Endothelial cell of umbilical vein (primary cell): Measurements from ENCODE around the gene TNFRSF8. TPM values are rescaled to one million over a fixed set of nuclear protein-coding genes. Genes with fewer than 3 reads are reported as not detected.

ENCODE experiments used
- BruUV-seq: library from RNA; stranded (reverse); fragments of 400-500 nt; replicated peaks from 2 replicates; lab custom pipeline; 2021; lab: Mats Ljungman, UMichigan
- CTCF ChIA-PET: fragments of 300-600, 350-600 bp; sonication (Branson Sonifier 250); formaldehyde crosslinking; loops from one replicate; lab custom pipeline; 2021; ENCODE audit warnings: antibody characterized with exemption, inconsistent platforms; lab: Charles Lee
- POLR2A ChIA-PET: fragments of 300-600, 350-600 bp; sonication (Branson Sonifier 250); formaldehyde crosslinking; loops from one replicate; lab custom pipeline; 2021; ENCODE audit warnings: antibody characterized with exemption, inconsistent platforms; lab: Charles Lee
- DNase-seq: peaks from one replicate; pipeline ENCODE4 v3.0.0-alpha.2; 2011; ENCODE audit warnings: low read depth, low spot score
- FAIRE-seq: peaks from 2 replicates; lab custom pipeline; 2011; peaks lifted over from hg19 to GRCh38; lab: Jason Lieb, UNC
- H2AFZ ChIP-seq: 2 replicates; pipeline ENCODE4 v1.6.0; 2012; ENCODE audit warnings: low read depth, low read length, control low read depth, inconsistent platforms
- H3K27ac ChIP-seq: 2 replicates; pipeline ENCODE4 v1.5.1; 2011; ENCODE audit warnings: low read depth, mild to moderate bottlenecking, control low read depth, low read length, moderate library complexity; ENCODE audit not compliant: insufficient read depth
- H3K27me3 ChIP-seq, 2 experiments: 2 replicates each; pipeline versions ENCODE4 v1.6.0 to v1.6.1; 2011; ENCODE audit warnings: low read length in 2 of 2, mixed read lengths in 1 of 2; ENCODE audit not compliant: control insufficient read depth in 2 of 2, insufficient read depth in 2 of 2
- H3K36me3 ChIP-seq, 2 experiments: 2 replicates in 1 of 2; 3 replicates in 1 of 2; pipeline ENCODE4 v1.5.1; 2011; ENCODE audit warnings: low read length in 2 of 2, mild to moderate bottlenecking in 1 of 2, moderate library complexity in 1 of 2; ENCODE audit not compliant: control insufficient read depth in 2 of 2, insufficient read depth in 2 of 2; ENCODE audit errors: extremely low read depth in 1 of 2
- H3K4me1 ChIP-seq: 3 replicates; pipeline ENCODE4 v1.5.1; 2011; ENCODE audit warnings: mild to moderate bottlenecking, low read length; ENCODE audit not compliant: control insufficient read depth, insufficient read depth; ENCODE audit errors: extremely low read depth
- H3K4me2 ChIP-seq: 2 replicates; pipeline ENCODE4 v1.6.1; 2011; ENCODE audit warnings: low read length, control low read depth, mixed read lengths; ENCODE audit not compliant: insufficient read depth
- H3K4me3 ChIP-seq, 3 experiments: fragments of 200-600 bp in 1 of 3; sonication (generic), shearing (Covaris generic) in 1 of 3; replicated peaks in 1 of 3; 2 replicates each; pipeline ENCODE4 v1.5.1; 2011 to 2016; ENCODE audit warnings: control low read depth in 3 of 3, low read length in 3 of 3, mild to moderate bottlenecking in 2 of 3, inconsistent platforms in 1 of 3, low read depth in 1 of 3, moderate library complexity in 1 of 3; ENCODE audit not compliant: insufficient read depth in 1 of 3
- H3K79me2 ChIP-seq: 2 replicates; pipeline ENCODE4 v1.6.0; 2012; ENCODE audit warnings: low read length, inconsistent platforms; ENCODE audit not compliant: control insufficient read depth, insufficient read depth
- H3K9ac ChIP-seq: replicated peaks from 2 replicates; pipeline ENCODE3; 2011; ENCODE audit warnings: low read length, control low read depth; ENCODE audit not compliant: insufficient read depth; ENCODE audit errors: extremely low read depth
- H3K9me1 ChIP-seq: replicated peaks from 3 replicates; pipeline ENCODE4 v1.6.0; 2011; ENCODE audit warnings: mild to moderate bottlenecking, low read length; ENCODE audit not compliant: control insufficient read depth, insufficient read depth; ENCODE audit errors: extremely low read depth
- H3K9me3 ChIP-seq: replicated peaks from 2 replicates; pipeline ENCODE4 v1.5.1; 2012; ENCODE audit warnings: low read length, inconsistent platforms; ENCODE audit not compliant: control insufficient read depth, insufficient read depth
- H4K20me1 ChIP-seq: replicated peaks from 2 replicates; pipeline ENCODE3; 2011; ENCODE audit warnings: mild to moderate bottlenecking, low read length; ENCODE audit not compliant: control insufficient read depth, insufficient read depth; ENCODE audit errors: extremely low read depth
- EZH2 ChIP-seq: IDR thresholded peaks from 2 replicates; pipeline ENCODE4 v1.6.1; 2012; ENCODE audit warnings: borderline replicate concordance, low read depth, mild to moderate bottlenecking, moderate library complexity, low read length, inconsistent platforms; ENCODE audit not compliant: severe bottlenecking
- FOS ChIP-seq: IDR thresholded peaks from 2 replicates; pipeline ENCODE4 v1.6.1; 2011; ENCODE audit warnings: mild to moderate bottlenecking, low read length, moderate library complexity, borderline replicate concordance; ENCODE audit not compliant: insufficient read depth
- GATA2 ChIP-seq: IDR thresholded peaks from 2 replicates; pipeline ENCODE4 v1.7.0; 2011; ENCODE audit warnings: low read depth, mild to moderate bottlenecking, moderate library complexity, mixed read lengths, low read length; ENCODE audit not compliant: insufficient read length, insufficient read depth
- JUN ChIP-seq: IDR thresholded peaks from 2 replicates; pipeline ENCODE4 v1.6.1; 2011; ENCODE audit warnings: borderline replicate concordance, low read depth; ENCODE audit not compliant: insufficient read length, insufficient read depth
- MYC ChIP-seq: IDR thresholded peaks from one replicate; pipeline ENCODE4 v1.6.1; 2011; ENCODE audit warnings: mild to moderate bottlenecking, low read depth, low read length
- POLR2A ChIP-seq: IDR thresholded peaks from 2 replicates; pipeline ENCODE4 v1.6.1; 2012; ENCODE audit warnings: low read depth, mild to moderate bottlenecking, control low read depth, low read length
- POLR2AphosphoS5 ChIP-seq: IDR thresholded peaks from 2 replicates; pipeline ENCODE4 v1.6.1; 2012; ENCODE audit warnings: low read depth, mild to moderate bottlenecking, control low read depth, low read length, moderate library complexity; ENCODE audit not compliant: insufficient read depth
- dilution Hi-C: fragments of 300-500 bp; cut with MboI; formaldehyde crosslinking; loops from one replicate; pipeline ENCODE4 v1.15.0; 2019; ENCODE audit warnings: low sequenced_read_pairs; ENCODE audit not compliant: extremely low pct_ligation_motif_present
- intact Hi-C: fragments of 100-400 bp; cut with micrococcal nuclease; formaldehyde crosslinking; loops from one replicate; pipeline ENCODE4 v1.10.0; 2022
- polyA plus RNA-seq, 4 experiments: library from polyadenylated mRNA; depleted of rRNA in 3 of 4; stranded (reverse) in 3 of 4; unstranded in 1 of 4; fragments of >200 nt; gene quantifications; 2 replicates each; pipeline versions ENCODE4 v1.2.1 to v1.2.3, GENCODE V29; 2011 to 2012; ENCODE audit warnings: missing spikeins in 1 of 4
- total RNA-seq: library from RNA; stranded (reverse); gene quantifications from 2 replicates; pipeline ENCODE4 v1.2.3, GENCODE V29; 2021
- TF ChIP-seq, protein P1 (sequence below): IDR thresholded peaks from 2 replicates; pipeline ENCODE4 v1.6.1; 2011; ENCODE audit not compliant: insufficient read depth, insufficient read length
- TF ChIP-seq, protein P2 (sequence below), 2 donors: IDR thresholded peaks; 1 replicate in 1 of 2; 2 replicates in 1 of 2; pipeline ENCODE4 v1.5.1; 2011; ENCODE audit warnings: low read length in 2 of 2, mild to moderate bottlenecking in 2 of 2, moderate library complexity in 2 of 2, control low read depth in 1 of 2, inconsistent platforms in 1 of 2, low read depth in 1 of 2; ENCODE audit not compliant: insufficient read depth in 1 of 2; ENCODE audit errors: extremely low read depth in 1 of 2

The TNFRSF8 gene
- total and polyA plus RNA-seq, 2 donors (not counting 3 experiments of a cell fraction or from before 2014, with no cell fraction given), result 0.47 TPM; not detected in 1

DNA sequence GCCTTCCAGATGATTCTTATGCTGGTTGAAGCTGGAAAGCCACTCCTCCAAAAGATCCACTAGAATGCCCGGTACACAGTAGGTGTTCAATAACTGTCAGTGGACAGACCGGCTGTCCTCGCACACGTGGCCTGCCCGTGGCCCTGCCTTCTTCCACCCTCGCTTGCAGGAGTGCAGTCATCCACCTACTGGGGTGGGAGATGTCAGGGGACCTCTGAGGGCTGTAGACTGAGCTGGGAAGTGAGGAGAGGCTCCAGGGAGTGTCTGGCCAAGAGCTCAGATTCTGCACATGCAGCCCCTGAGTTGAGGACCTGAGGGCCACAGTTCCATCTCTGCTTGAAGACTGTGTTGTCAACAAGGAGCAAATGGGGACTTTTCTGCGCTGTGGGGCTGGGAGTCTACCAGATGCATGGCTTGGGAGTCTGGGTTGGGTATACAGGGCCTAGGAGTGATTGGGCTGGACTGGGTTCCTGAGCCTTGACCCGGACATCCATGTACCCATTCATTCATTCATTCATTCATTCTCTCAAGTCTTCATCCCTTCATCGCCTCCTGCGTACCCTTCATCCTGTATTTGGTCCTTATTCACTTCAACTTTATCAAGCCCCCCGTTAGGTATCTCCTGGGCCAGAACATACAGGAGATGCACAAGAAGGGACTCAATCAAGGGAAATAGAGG, 99.5 kb downstream of the TNFRSF8 start:
- TF ChIP-seq, protein P1, sequence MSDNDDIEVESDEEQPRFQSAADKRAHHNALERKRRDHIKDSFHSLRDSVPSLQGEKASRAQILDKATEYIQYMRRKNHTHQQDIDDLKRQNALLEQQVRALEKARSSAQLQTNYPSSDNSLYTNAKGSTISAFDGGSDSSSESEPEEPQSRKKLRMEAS, result no peak
- no peak for TF ChIP-seq POLR2AphosphoS5
- TF ChIP-seq FOS, result no peak

DNA sequence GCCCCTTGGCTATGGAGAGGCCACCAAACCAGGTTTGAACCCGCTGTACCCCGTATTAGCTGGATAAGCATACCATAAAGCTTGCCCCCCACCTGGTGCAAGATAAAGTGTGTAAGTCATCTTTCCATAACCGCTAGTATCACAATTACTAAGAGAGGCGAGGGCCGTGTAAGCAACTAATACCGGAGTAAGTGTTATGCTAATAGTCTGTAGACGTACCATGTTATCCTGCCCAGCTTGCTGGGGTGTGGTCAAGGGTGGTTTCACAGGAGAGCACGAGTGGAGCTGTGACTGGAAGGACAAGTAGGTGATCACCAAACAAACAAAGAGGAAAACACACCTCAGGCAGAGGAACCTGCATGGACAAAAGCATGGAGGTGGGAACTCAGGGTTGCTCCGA, 100.1 kb downstream of the TNFRSF8 start:
- POLR2A ChIA-PET, result no interaction called here

More for the DNA sequence above, 99.5 kb downstream of the TNFRSF8 start:
- Histone ChIP-seq H3K79me2 (peaks cover 3% of the 10 kb centered on the region), H3K36me3 (no peaks in the 10 kb centered on the region), H3K4me2 (no peak overlapping the region), H3K9me1 (no peaks in the 10 kb centered on the region), H4K20me1 (no peaks in the 10 kb centered on the region), H2AFZ (no peak overlapping the region), H3K4me3 (no peak overlapping the region), H3K9ac (no peak overlapping the region), H3K27ac (no peak overlapping the region), H3K27me3 (no peaks in the 10 kb centered on the region), H3K9me3 (no peaks in the 10 kb centered on the region), H3K4me1 (peaks cover 23% of the 10 kb centered on the region)
- no TSS peak for BruUV-seq
- CTCF ChIA-PET, result interaction anchor here (0.8 to 2.3 kb wide), 7 partner anchors 9 to 46 kb away, joined by 3 to 16 read pairs (median 5); no protein-coding TSS in a partner anchor
- intact Hi-C loops, result loop anchor here (1.0 kb wide), 2 partner anchors 22 to 29 kb away; no protein-coding TSS in a partner anchor
- dilution Hi-C loops, result no loop called here
- no peak for FAIRE-seq
- POLR2A ChIA-PET, result interaction anchor here (0.6 kb wide), 1 partner anchor 21 kb away, joined by 4 read pairs; no protein-coding TSS in a partner anchor
- no peak for DNase-seq

More for the DNA sequence above, 100.1 kb downstream of the TNFRSF8 start:
- Histone ChIP-seq H3K9me3 (no peaks in the 10 kb centered on the region), H3K79me2 (peaks cover 8% of the 10 kb centered on the region), H3K4me2 (no peak overlapping the region), H3K9me1 (no peaks in the 10 kb centered on the region), H3K36me3 (no peaks in the 10 kb centered on the region), H4K20me1 (no peaks in the 10 kb centered on the region), H3K27me3 (no peaks in the 10 kb centered on the region), H3K27ac (no peak overlapping the region), H3K4me1 (peaks cover 28% of the 10 kb centered on the region), H3K4me3 (no peak overlapping the region), H2AFZ (no peak overlapping the region), H3K9ac (no peak overlapping the region)
- no peak for FAIRE-seq
- dilution Hi-C loops (no loop called here), intact Hi-C loops (no loop called here)
- BruUV-seq, result no TSS peak
- no peak for DNase-seq
- no peak for TF ChIP-seq POLR2A
- TF ChIP-seq FOS, result no peak
- TF ChIP-seq, protein P1, result no peak
- TF ChIP-seq MYC, result no peak
- TF ChIP-seq JUN, result no peak
- TF ChIP-seq, protein P2, sequence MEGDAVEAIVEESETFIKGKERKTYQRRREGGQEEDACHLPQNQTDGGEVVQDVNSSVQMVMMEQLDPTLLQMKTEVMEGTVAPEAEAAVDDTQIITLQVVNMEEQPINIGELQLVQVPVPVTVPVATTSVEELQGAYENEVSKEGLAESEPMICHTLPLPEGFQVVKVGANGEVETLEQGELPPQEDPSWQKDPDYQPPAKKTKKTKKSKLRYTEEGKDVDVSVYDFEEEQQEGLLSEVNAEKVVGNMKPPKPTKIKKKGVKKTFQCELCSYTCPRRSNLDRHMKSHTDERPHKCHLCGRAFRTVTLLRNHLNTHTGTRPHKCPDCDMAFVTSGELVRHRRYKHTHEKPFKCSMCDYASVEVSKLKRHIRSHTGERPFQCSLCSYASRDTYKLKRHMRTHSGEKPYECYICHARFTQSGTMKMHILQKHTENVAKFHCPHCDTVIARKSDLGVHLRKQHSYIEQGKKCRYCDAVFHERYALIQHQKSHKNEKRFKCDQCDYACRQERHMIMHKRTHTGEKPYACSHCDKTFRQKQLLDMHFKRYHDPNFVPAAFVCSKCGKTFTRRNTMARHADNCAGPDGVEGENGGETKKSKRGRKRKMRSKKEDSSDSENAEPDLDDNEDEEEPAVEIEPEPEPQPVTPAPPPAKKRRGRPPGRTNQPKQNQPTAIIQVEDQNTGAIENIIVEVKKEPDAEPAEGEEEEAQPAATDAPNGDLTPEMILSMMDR (IDR thresholded peaks at IDR 0.05; ENCODE audit: extremely low read depth in 1 of 2, insufficient read depth in 1 of 2, low read depth in 1 of 2, low read length in 2 of 2), result no peak
- no peak for TF ChIP-seq GATA2
- TF ChIP-seq EZH2, result no peak
- TF ChIP-seq POLR2AphosphoS5, result no peak
- CTCF ChIA-PET, result interaction anchor here (1.7 to 2.3 kb wide), 3 partner anchors 15 to 38 kb away, joined by 5 to 16 read pairs (median 9); no protein-coding TSS in a partner anchor
